SK-N-SH (cell line): ENCODE measurements around the gene PRCC. TPM values are rescaled to one million over a fixed set of nuclear protein-coding genes. Genes with fewer than 3 reads are reported as not detected.

Source experiments
- CTCF ChIA-PET: fragments of 300-600, 350-600 bp; formaldehyde crosslinking; extraction: SDS; loops from one replicate; lab custom pipeline; 2021; lab: Yijun Ruan, JAX
- POLR2A ChIA-PET: fragments of 350-600 bp; sonication (Branson Sonifier 250); formaldehyde crosslinking; extraction: SDS; loops from one replicate; lab custom pipeline; 2020; ENCODE audit warnings: antibody characterized with exemption, inconsistent platforms; lab: Yijun Ruan, JAX
- DNase-seq: peaks from one replicate; pipeline ENCODE4 v3.0.0; 2012
- H2AFZ ChIP-seq: fragments of 200-600 bp; sonication (generic); 2 replicates; pipeline ENCODE4 v1.8.1; 2016; ENCODE audit warnings: antibody characterized with exemption, mild to moderate bottlenecking, low read depth
- H3F3A ChIP-seq: fragments of 200-600 bp; sonication (generic); replicated peaks from 2 replicates; pipeline ENCODE3; 2016; ENCODE audit warnings: antibody characterized with exemption, mild to moderate bottlenecking; ENCODE audit not compliant: insufficient read depth
- H3K27ac ChIP-seq, 2 experiments: fragments of 200-500 bp in 1 of 2; fragments of 200-600 bp in 1 of 2; sonication (Bioruptor generic) in 1 of 2; sonication (generic), shearing (Covaris generic) in 1 of 2; 2 replicates each; pipeline versions ENCODE4 v1.5.1 to v1.6.1; 2014 to 2016; ENCODE audit warnings: low read depth in 2 of 2, inconsistent platforms in 1 of 2, low read length in 1 of 2, mild to moderate bottlenecking in 1 of 2, mixed read lengths in 1 of 2
- H3K27me3 ChIP-seq: fragments of 200-600 bp; sonication (generic), shearing (Covaris generic); 2 replicates; pipeline ENCODE4 v1.6.1; 2016; ENCODE audit warnings: mixed run types; ENCODE audit not compliant: insufficient read depth
- H3K36me3 ChIP-seq, 2 experiments: fragments of 200-500 bp in 1 of 2; fragments of 200-600 bp in 1 of 2; sonication (Bioruptor generic) in 1 of 2; sonication (generic) in 1 of 2; replicated peaks in 1 of 2; 2 replicates each; pipeline versions ENCODE3 to v1.5.1; 2014 to 2016; ENCODE audit warnings: low read length in 1 of 2, mild to moderate bottlenecking in 1 of 2; ENCODE audit not compliant: insufficient read depth in 2 of 2, control insufficient read depth in 1 of 2
- H3K4me1 ChIP-seq, 2 experiments: fragments of 200-500 bp in 1 of 2; fragments of 200-600 bp in 1 of 2; sonication (Bioruptor generic) in 1 of 2; sonication (generic), shearing (Covaris generic) in 1 of 2; 2 replicates each; pipeline versions ENCODE4 v1.5.1 to v1.6.1; 2014 to 2016; ENCODE audit warnings: low read depth in 1 of 2, low read length in 1 of 2, mixed run types in 1 of 2; ENCODE audit not compliant: insufficient read depth in 2 of 2, control insufficient read depth in 1 of 2
- H3K4me2 ChIP-seq: fragments of 200-600 bp; sonication (generic), shearing (Covaris generic); 2 replicates; pipeline ENCODE4 v1.6.1; 2017; ENCODE audit warnings: mixed run types
- H3K4me3 ChIP-seq, 2 experiments: fragments of 200-500 bp in 1 of 2; fragments of 200-600 bp in 1 of 2; sonication (Bioruptor generic) in 1 of 2; sonication (generic), shearing (Covaris generic) in 1 of 2; 2 replicates each; pipeline versions ENCODE4 v1.5.1 to v1.8.1; 2014 to 2016; ENCODE audit warnings: low read depth in 2 of 2, inconsistent platforms in 1 of 2, low read length in 1 of 2, mild to moderate bottlenecking in 1 of 2, mixed read lengths in 1 of 2, moderate library complexity in 1 of 2
- H3K79me2 ChIP-seq: fragments of 200-600 bp; sonication (generic); 2 replicates; pipeline ENCODE4 v1.8.1; 2017; ENCODE audit warnings: mild to moderate bottlenecking; ENCODE audit not compliant: insufficient read depth
- H3K9ac ChIP-seq: fragments of 200-600 bp; sonication (generic); 2 replicates; pipeline ENCODE4 v1.6.1; 2017; ENCODE audit warnings: mixed run types
- H3K9me2 ChIP-seq: fragments of 200-600 bp; sonication (generic); 2 replicates; pipeline ENCODE4 v1.6.1; 2017; ENCODE audit warnings: mixed run types
- H3K9me3 ChIP-seq: fragments of 200-600 bp; sonication (generic); 2 replicates; pipeline ENCODE4 v1.6.1; 2017; ENCODE audit warnings: mixed run types, mild to moderate bottlenecking, moderate library complexity
- H4K20me1 ChIP-seq: fragments of 200-600 bp; sonication (generic); 2 replicates; pipeline ENCODE4 v1.6.1; 2017; ENCODE audit warnings: mild to moderate bottlenecking, mixed run types; ENCODE audit not compliant: insufficient read depth
- CHD2 ChIP-seq: fragments of 150-350 bp; IDR thresholded peaks from 2 replicates; pipeline ENCODE4 v1.6.1; 2018; ENCODE audit warnings: low read length; ENCODE audit not compliant: partially characterized antibody
- EP300 ChIP-seq, 2 experiments: IDR thresholded peaks; 2 replicates each; pipeline versions ENCODE4 v1.4.0 to v1.6.1; 2012; ENCODE audit warnings: borderline replicate concordance in 1 of 2, low read depth in 1 of 2, low read length in 1 of 2
- EZH2phosphoT487 ChIP-seq: fragments of 200-600 bp; sonication (generic); IDR thresholded peaks from 2 replicates; pipeline ENCODE4 v1.6.1; 2017; ENCODE audit warnings: low read depth, mixed run types, mild to moderate bottlenecking, antibody characterized with exemption, moderate library complexity, borderline replicate concordance
- IRF3 ChIP-seq: fragments of 150-350 bp; IDR thresholded peaks from 2 replicates; pipeline ENCODE4 v1.6.1; 2016; ENCODE audit warnings: mild to moderate bottlenecking, low read depth, low read length
- MEF2A ChIP-seq: IDR thresholded peaks from 2 replicates; pipeline ENCODE4 v1.4.0; 2012; ENCODE audit warnings: low read depth, borderline replicate concordance
- NRF1 ChIP-seq: IDR thresholded peaks from 2 replicates; pipeline ENCODE4 v1.6.1; 2012; ENCODE audit warnings: low read depth, mild to moderate bottlenecking, low read length
- RFX5 ChIP-seq: IDR thresholded peaks from 2 replicates; pipeline ENCODE4 v1.6.1; 2012; ENCODE audit warnings: mild to moderate bottlenecking, improper control_type of control experiment, low read length
- TCF12 ChIP-seq: IDR thresholded peaks from 2 replicates; pipeline ENCODE4 v1.4.0; 2012
- WGBS: methylation state at CpG from one replicate; pipeline ENCODE4 v1.1.6; 2017; ENCODE audit warnings: low lambda C conversion rate; 5-methylcytosine and 5-hydroxymethylcytosine counted together
- polyA plus RNA-seq, 3 experiments: library from polyadenylated mRNA; depleted of rRNA; stranded (reverse); fragments of >200 nt; gene quantifications; 2 replicates each; pipeline ENCODE4 v1.2.3, GENCODE V29; 2012

The PRCC gene
- polyA plus RNA-seq, 1 of the 3 experiments (the other 2 are of a cell fraction): 39.2 TPM

GRCh38 chr1:156804572-156805243, 37.4 kb downstream of the PRCC start:
- Histone ChIP-seq H3F3A (peaks cover 16% of the 10 kb centered on the region), H3K27ac (peak overlapping the region; percentile 28 to 90; a peak in 3 of 4 replicates), H3K4me2 (no peak overlapping the region), H3K36me3 (peaks cover 9 to 13% of the 10 kb centered on the region in 2 experiments), H3K9me2 (no peaks in the 10 kb centered on the region), H3K27me3 (no peaks in the 10 kb centered on the region), H3K9me3 (no peaks in the 10 kb centered on the region), H3K79me2 (no peaks in the 10 kb centered on the region), H2AFZ (no peak overlapping the region), H3K4me3 (no peak overlapping the region), H4K20me1 (peaks cover 29% of the 10 kb centered on the region), H3K4me1 (peaks cover 24 to 76% of the 10 kb centered on the region in 2 experiments), H3K9ac (no peak overlapping the region)
- DNase-seq: peak; percentile 51
- ChIA-PET POLR2A (interaction anchor here (0.6 to 2.0 kb wide), 4 partner anchors 32 to 109 kb away, joined by 3 to 6 read pairs (median 5); partner anchors contain the start of gene INSRR), CTCF (interaction anchor here (0.8 to 16.9 kb wide), 4 partner anchors 31 to 85 kb away, joined by 3 to 566 read pairs (median 18); partner anchors contain the start of genes INSRR and NTRK1)
- 58% methylated on average over 4 of the region's 6 CpGs for WGBS
- TF ChIP-seq EP300 (IDR thresholded peaks at IDR 0.05; ENCODE audit: borderline replicate concordance in 1 of 2, low read depth in 1 of 2, low read length in 1 of 2): 0 out of 4 replicates have a peak, but pooled peaks of 1 of the 2 experiments have one; percentile 27
- peak; percentile 27 for TF ChIP-seq CHD2
- no peak for TF ChIP-seq RFX5

- CTCF ChIA-PET: interaction anchor here (0.7 to 16.9 kb wide), 7 partner anchors 9 to 122 kb away, joined by 3 to 566 read pairs (median 7); partner anchors contain the start of genes INSRR and NTRK1
- H3K4me2 ChIP-seq: no peak overlapping the region
Observed at GRCh38 chr1:156805766-156806511, 38.6 kb downstream of the PRCC start.

More at GRCh38 chr1:156805766-156806511, 38.6 kb downstream of the PRCC start:
- POLR2A ChIA-PET: interaction anchor here (0.6 to 2.0 kb wide), 3 partner anchors 54 to 108 kb away, joined by 5 to 6 read pairs (median 5); partner anchors contain the start of gene INSRR
- Histone ChIP-seq H2AFZ (no peak overlapping the region), H3K4me1 (peaks cover 17 to 64% of the 10 kb centered on the region in 2 experiments), H3K36me3 (peaks cover under 1 to 5% of the 10 kb centered on the region in 2 experiments), H4K20me1 (peaks cover 17% of the 10 kb centered on the region), H3K9me2 (no peaks in the 10 kb centered on the region), H3K9ac (no peak overlapping the region), H3K27me3 (no peaks in the 10 kb centered on the region), H3K27ac (peak overlapping the region in 1 of 2 experiments; percentile 89; a peak in 2 of 4 replicates), H3K4me3 (no peak overlapping the region), H3K79me2 (no peaks in the 10 kb centered on the region), H3F3A (peaks cover 10% of the 10 kb centered on the region), H3K9me3 (no peaks in the 10 kb centered on the region)
- TF ChIP-seq MEF2A (no peak), IRF3 (no peak), TCF12 (peak; percentile 21; the same call in 1 of the 2 replicates), NRF1 (no peak), EZH2phosphoT487 (no peak)
- peak; percentile 24 for DNase-seq
- 93% methylated on average over 2 of the region's 3 CpGs for WGBS
